Right cardiac atrium (tissue), 5 donors: ENCODE measurements around the gene NUP160. TPM values are rescaled to one million over a fixed set of nuclear protein-coding genes. Genes with fewer than 3 reads are reported as not detected.
"Not testable (repeated sequence)": the region's sequence is repeated elsewhere in the genome, so short reads cannot be mapped to it uniquely, and the experiment has no call there.

Experiments
- ATAC-seq, 2 donors: fragments of 200-7000 bp; cut with Tn5 transposase; one replicate each; pipeline versions ENCODE4 v1.8.0 to v1.9.1; 2020; ENCODE audit warnings: moderate library complexity in 2 of 2, mild to moderate bottlenecking in 1 of 2
- DNase-seq, 3 donors: peaks; one replicate each; pipeline ENCODE4 v3.0.0-alpha.2; 2020
- H3K27ac ChIP-seq: one replicate; pipeline ENCODE4 v1.5.1; 2013; ENCODE audit warnings: mild to moderate bottlenecking, low read length, control low read depth, moderate library complexity
- H3K27me3 ChIP-seq: one replicate; pipeline ENCODE4 v1.6.1; 2013; ENCODE audit not compliant: control insufficient read depth, insufficient read depth
- H3K4me1 ChIP-seq: one replicate; pipeline ENCODE4 v1.6.1; 2013; ENCODE audit warnings: low read length; ENCODE audit not compliant: control insufficient read depth, insufficient read depth
- H3K4me3 ChIP-seq: one replicate; pipeline ENCODE4 v1.5.1; 2013; ENCODE audit warnings: low read length, control low read depth
- H3K9me3 ChIP-seq: one replicate; pipeline ENCODE4 v1.6.1; 2013; ENCODE audit warnings: low read length; ENCODE audit not compliant: control insufficient read depth
- WGBS: extraction: QIAGEN DNeasy Blood & Tissue Kit; methylation state at CpG from one replicate; pipeline ENCODE4 v1.1.7; 2013; 5-methylcytosine and 5-hydroxymethylcytosine counted together
- intact Hi-C, 4 donors: fragments of 100-400 bp; cut with DNase I; formaldehyde crosslinking; loops; one replicate each; pipeline versions ENCODE4 v1.11.0 to v1.14.0; 2022 to 2023
- polyA plus RNA-seq: library from polyadenylated mRNA; stranded (reverse); fragments of 200-250 nt; gene quantifications from one replicate; pipeline ENCODE4 v1.2.3, GENCODE V29; 2013
- total RNA-seq, 4 donors: library from RNA; stranded (reverse); fragmentation: NEBNext Ultra II Directional; extraction: Animal tissue kit (Norgen Biotek cat#: 25700); gene quantifications; one replicate each; pipeline ENCODE4 v1.2.1, GENCODE V29; 2021
- donor health status: healthy with polysubstance abuse.
- donor health status: DM: no; HTN: yes; CAD: no.
- donor health status: DM: no; HTN: no; CAD: no.
- donor health status: DM: no; HTN: yes; CAD: no; lungs with severe emphysema.
- donor health status: DM: yes; HTN: yes; CAD: no.

The NUP160 gene
- total and polyA plus RNA-seq, 5 donors, result 8.1 to 18.4 (median 15.0) TPM

DNA sequence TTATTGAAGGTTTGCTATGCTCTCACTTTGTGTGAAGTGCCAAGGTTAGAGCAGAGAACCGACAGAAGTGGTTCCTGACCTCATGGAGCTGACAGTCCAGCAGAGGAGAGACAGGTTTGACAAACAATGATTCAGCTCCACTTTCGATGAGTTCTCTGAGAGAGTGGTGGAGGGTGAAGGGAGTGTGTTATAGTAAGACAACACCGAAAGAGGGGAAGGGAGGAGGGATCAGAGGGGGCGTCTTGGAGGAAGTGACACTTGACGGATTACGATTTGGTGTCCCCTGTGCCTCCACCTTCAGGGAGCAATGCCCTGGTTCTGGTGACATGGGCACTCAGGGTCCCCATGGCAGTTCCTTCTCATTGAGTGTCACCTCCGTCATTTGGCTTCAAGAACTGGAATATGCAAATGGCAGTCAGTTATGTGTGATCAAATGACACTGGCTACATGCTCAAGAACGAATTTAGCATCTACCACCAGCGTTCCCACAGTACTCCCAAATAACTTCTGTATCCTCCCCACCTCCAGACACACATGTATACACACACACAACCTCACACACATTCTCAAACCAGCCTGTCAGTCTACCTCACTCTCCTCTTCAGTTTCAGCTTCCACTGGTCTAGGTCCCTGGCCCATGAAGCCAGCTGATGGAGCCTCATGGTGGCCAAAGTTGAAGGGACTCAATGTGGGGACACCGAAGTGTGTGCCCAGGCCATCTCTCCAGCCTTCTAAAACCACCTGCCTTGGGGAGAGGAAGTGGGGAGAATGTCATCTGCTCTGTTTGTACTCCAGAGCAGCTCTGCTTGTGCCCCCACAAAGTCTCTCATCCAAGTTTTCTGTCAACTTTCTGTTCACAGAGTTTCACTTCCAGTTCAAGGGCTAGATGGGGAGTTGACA, 31.4 kb upstream of the NUP160 start:
- intact Hi-C loops, result no loop called here
- no peaks in the 10 kb centered on the region for H3K9me3 ChIP-seq
- H3K4me1 ChIP-seq, result no peaks in the 10 kb centered on the region
- WGBS, result 72% methylated on average over 10 of the region's 10 CpGs
- DNase-seq (no peak), ATAC-seq (no peak)
- H3K27me3 ChIP-seq, result no peaks in the 10 kb centered on the region
- H3K27ac ChIP-seq, result no peak overlapping the region
- no peak overlapping the region for H3K4me3 ChIP-seq

DNA sequence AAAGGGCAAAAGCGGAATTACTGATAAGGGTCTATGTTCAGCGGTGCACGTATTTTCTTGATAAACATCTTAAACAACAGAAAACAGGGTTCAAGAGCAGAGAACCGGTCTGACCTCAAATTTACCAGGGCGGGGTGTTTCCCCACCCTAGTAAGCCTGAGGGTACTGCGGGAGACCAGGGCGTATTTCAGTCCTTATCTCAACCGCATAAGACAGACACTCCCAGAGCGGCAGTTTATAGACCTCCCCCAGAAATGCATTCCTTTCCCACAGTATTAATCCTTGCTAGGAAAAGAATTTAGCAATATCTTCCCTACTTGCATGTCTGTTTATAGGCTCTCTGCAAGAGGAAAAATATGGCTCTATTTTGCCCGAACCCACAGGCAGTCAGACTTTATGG, 27.7 kb upstream of the NUP160 start:
- 89% methylated on average over 10 of the region's 10 CpGs for WGBS
- ATAC-seq, H3K27ac ChIP-seq, DNase-seq, H3K4me3 ChIP-seq, intact Hi-C loops, H3K9me3 ChIP-seq, H3K4me1 ChIP-seq, H3K27me3 ChIP-seq: not testable (repeated sequence)

DNA sequence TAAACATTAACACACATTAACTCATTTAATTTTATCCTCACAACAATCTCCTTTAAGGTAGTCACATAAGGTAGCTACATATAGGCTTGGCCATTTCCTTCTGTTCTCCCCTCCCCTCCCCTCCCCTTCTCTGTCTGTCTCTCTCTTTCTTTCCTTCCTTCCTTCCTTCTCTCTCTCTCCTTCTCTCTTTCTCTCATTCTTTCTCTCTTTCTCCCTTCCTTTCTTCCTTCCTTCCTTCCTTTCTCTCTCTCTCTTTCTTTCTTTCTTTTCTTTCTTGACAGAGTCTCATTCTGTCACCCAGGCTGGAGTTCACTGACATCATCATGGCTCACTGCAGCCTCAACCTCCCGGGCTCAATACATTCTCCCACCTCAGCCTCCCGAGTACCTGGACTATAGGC, 22.3 kb upstream of the NUP160 start:
- H3K9me3 ChIP-seq, result no peaks in the 10 kb centered on the region
- no peak overlapping the region for H3K27ac ChIP-seq
- H3K4me3 ChIP-seq, result no peak overlapping the region
- no peak for DNase-seq
- no peak for ATAC-seq
- intact Hi-C loops, result no loop called here
- 83% methylated on average over 2 of the region's 2 CpGs for WGBS
- no peaks in the 10 kb centered on the region for H3K27me3 ChIP-seq
- H3K4me1 ChIP-seq, result no peaks in the 10 kb centered on the region

DNA sequence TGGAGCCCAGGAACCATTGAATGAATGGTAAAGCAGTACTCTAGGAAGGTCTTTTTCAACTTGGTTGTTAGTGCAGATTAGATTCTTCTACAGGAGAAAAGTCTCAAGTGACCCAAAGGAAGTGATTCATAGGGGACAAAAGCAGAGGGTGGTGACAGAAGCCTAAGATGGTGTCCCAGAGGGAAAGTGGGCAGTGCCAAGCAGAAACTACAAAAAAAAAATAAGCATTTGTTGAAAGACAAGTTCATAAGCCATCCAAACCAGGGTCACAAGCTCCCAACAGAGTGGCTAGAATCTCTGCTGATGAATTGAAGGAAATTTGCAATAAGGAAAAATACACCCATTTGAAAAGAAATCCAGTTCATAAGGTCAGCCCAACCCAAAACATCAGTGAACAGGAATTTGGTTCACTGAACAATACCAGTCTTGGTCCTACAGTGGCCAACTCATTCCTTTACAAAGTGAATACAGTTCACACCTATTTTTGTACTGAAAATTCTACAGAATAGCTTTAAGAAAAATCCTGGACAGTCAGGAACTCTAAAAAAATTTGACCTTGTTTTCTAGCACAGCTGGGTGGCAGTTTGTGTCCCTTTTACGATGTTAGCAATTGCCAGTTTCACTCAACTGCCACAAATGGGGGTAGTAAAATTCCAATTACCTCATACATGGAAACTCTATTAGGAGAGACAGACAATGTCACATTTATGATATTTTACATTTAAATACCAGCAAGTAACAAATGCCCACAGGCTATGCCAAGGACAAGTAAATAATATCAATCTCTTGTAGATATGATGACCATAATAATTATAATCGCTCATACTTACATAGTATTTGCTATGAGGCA, 21.6 kb upstream of the NUP160 start:
- ATAC-seq (peak; percentile 67 to 83), DNase-seq (no peak)
- H3K4me3 ChIP-seq, result no peak overlapping the region
- H3K9me3 ChIP-seq, result no peaks in the 10 kb centered on the region
- WGBS, result 61% methylated on average over 2 of the region's 2 CpGs
- H3K27me3 ChIP-seq, result no peaks in the 10 kb centered on the region
- H3K4me1 ChIP-seq, result no peaks in the 10 kb centered on the region
- H3K27ac ChIP-seq, result no peak overlapping the region
- intact Hi-C loops, result no loop called here

DNA sequence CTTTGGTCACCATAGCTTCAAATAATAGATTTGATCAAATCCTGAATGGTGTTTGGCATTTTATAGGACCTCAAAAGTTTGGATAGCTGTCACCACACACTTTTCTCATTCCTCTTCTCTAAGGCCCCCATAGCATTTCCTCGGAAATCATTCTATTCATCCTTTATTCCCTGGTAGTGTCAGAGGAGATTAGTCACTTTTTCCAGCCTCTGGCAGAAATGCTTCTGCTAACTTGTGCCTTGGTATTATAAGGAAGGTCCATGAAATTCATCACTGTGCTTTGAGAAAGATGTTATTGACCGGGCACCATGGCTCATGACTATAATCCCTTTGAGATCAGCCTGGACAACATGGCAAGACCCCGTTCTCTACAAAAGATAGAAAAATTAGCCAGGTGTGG, 19.7 kb upstream of the NUP160 start:
- ATAC-seq, result no peak
- Histone ChIP-seq H3K4me1 (no peaks in the 10 kb centered on the region), H3K9me3 (no peaks in the 10 kb centered on the region), H3K4me3 (no peak overlapping the region), H3K27ac (no peak overlapping the region), H3K27me3 (no peaks in the 10 kb centered on the region)
- WGBS, result 88% methylated on average over 3 of the region's 3 CpGs
- DNase-seq, result no peak
- intact Hi-C loops, result no loop called here

DNA sequence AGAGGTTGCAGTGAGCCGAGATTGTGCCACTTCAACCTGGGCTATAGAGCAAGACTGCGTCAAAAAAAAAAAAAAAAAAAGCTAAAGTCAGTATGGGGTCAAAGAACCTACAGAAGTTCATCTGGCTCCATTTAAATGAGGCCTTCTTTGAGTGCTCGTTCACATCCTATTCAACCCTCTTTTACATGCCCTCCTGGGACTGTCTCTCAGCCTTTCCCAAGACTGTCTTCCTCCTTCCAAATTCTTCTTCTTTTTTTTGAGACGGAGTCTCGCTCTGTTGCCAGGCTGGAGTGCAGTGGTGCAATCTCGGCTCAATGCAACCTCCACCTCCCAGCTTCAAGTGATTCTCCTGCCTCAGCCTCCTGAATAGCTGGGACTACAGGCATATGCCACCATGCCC, 18.7 kb upstream of the NUP160 start:
- H3K4me1 ChIP-seq, H3K27me3 ChIP-seq, intact Hi-C loops, H3K4me3 ChIP-seq, H3K27ac ChIP-seq, DNase-seq, ATAC-seq, H3K9me3 ChIP-seq: not testable (repeated sequence)
- 63% methylated on average over 6 of the region's 6 CpGs for WGBS

DNA sequence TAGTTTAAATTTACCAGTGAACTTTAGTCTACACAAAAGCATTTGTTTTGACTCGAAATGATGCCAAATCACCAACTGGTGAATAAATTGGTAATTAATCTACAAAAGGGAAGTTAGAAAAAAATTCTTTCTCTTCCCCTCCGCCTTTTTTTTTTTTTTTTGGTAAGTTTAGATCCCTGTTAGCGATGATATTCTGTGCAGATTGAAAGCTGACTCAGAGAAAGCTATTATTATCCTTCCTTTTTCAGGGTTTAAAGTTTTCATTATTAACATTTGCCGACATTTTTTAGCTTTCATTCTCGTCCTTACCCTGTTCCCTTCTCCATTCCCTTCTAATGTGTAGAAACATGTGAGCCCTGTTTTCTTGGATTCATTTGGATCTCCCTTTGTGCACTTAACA, 16.8 kb upstream of the NUP160 start:
- no peaks in the 10 kb centered on the region for H3K9me3 ChIP-seq
- H3K4me1 ChIP-seq, result no peaks in the 10 kb centered on the region
- DNase-seq (no peak), ATAC-seq (no peak)
- H3K27ac ChIP-seq, result no peak overlapping the region
- no peaks in the 10 kb centered on the region for H3K27me3 ChIP-seq
- intact Hi-C loops, result no loop called here
- 33% methylated on average over 5 of the region's 5 CpGs for WGBS
- no peak overlapping the region for H3K4me3 ChIP-seq

DNA sequence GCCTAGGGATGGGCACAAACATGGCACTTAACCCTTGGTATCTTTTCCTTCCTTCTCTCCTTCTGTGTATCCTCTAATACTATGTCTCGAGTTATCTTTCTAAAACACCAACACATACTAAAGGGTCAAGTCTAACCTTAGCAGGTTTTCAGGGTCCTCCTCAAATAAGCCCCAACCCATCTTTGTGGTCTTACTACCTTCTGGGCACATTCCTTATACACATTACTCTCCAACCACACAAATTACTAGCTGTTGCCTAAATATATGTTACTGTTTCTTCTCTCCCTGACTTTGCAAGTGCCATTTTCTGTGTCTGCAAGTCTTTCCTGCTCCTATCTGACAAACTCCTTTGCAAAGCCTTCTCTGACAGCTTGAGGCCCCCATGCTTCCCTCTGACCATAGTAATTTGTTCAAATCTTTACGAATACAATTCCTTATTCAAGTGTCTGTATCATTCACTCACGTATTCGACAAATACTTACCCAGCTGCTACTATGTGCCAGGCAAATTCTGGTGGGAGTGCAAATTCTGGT, 15.8 kb upstream of the NUP160 start:
- no peak overlapping the region for H3K4me3 ChIP-seq
- no peaks in the 10 kb centered on the region for H3K27me3 ChIP-seq
- no peak for ATAC-seq
- no peak overlapping the region for H3K27ac ChIP-seq
- H3K9me3 ChIP-seq, result no peaks in the 10 kb centered on the region
- H3K4me1 ChIP-seq, result no peaks in the 10 kb centered on the region
- 88% methylated on average over 4 of the region's 4 CpGs for WGBS
- DNase-seq, result no peak
- intact Hi-C loops, result no loop called here

DNA sequence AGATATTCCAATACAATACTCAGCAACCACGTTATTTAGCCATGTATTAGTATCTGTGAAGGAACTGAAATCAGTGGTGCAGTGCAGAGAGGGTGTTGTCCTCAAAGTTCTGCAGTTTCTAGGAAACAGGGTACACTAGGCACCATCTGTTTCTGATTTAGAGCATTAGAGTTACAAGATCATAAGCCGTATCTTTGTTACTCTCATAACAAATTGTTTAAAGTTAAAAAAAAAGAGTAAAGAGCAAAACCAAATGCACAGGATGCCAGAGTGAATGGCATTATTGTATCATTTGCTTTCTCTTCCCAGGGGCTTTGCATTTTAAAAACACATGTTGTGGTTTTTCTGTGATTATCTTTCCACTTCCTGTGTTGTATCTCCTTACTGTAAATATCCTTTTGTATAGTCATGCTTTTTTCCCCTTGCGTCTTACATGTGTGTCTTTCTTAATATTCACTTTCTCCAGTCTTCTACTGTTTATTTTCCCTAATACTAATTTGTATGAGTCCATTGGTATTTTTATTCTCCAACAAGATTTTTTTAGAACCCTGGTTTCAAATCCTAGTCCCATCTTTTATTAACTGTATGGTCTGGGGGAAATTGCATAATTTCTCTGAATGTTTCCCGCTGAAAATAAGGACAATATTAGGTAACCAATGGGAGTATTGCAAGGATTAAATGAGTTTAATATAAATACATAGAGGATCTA, 15.2 kb upstream of the NUP160 start:
- no peaks in the 10 kb centered on the region for H3K27me3 ChIP-seq
- H3K4me1 ChIP-seq, result no peaks in the 10 kb centered on the region
- WGBS, result 41% methylated on average over 4 of the region's 4 CpGs
- intact Hi-C loops, result no loop called here
- H3K27ac ChIP-seq, result no peak overlapping the region
- ATAC-seq, result peak in 1 of 2 donors; percentile 79
- H3K4me3 ChIP-seq, result no peak overlapping the region
- H3K9me3 ChIP-seq, result no peaks in the 10 kb centered on the region
- no peak for DNase-seq

DNA sequence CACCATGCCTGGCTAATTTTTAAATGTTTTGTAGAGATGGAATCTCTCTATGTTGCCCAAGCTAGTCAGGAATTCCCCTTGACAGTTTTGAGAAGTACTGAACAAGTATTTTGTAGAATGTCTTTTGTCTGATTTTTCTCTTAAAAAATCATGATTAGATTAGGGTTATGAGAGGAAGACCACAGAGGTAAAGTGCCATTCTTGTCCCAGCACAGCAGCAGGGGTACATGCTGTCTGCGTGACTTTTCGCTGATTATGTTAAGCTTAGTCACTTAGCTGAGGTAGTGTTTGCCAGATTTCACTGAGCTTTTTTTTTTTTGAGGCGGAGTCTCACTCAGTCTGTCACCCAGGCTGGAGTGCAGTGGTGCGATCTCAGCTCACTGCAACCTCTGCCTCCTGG, 13.6 kb upstream of the NUP160 start:
- no peaks in the 10 kb centered on the region for H3K27me3 ChIP-seq
- H3K27ac ChIP-seq, result no peak overlapping the region
- H3K4me3 ChIP-seq, result no peak overlapping the region
- H3K4me1 ChIP-seq, result no peaks in the 10 kb centered on the region
- 70% methylated on average over 4 of the region's 4 CpGs for WGBS
- ATAC-seq (peak; percentile 46 to 53), DNase-seq (no peak)
- H3K9me3 ChIP-seq, result no peaks in the 10 kb centered on the region
- intact Hi-C loops, result no loop called here
